IPS-18a (cell line): ENCODE results near the gene FNDC3A.

Experiments
- H3K27ac ChIP-seq: one replicate; pipeline ENCODE4 v1.5.1; 2013; ENCODE audit warnings: low read length
- H3K27me3 ChIP-seq: one replicate; pipeline ENCODE4 v1.6.1; 2013; ENCODE audit warnings: mild to moderate bottlenecking, low read length; ENCODE audit not compliant: control insufficient read depth, insufficient read depth
- H3K36me3 ChIP-seq: one replicate; pipeline ENCODE4 v1.6.1; 2013; ENCODE audit warnings: low read depth, low read length; ENCODE audit not compliant: control insufficient read depth
- H3K4me1 ChIP-seq: one replicate; pipeline ENCODE4 v1.6.1; 2013; ENCODE audit warnings: low read depth, low read length; ENCODE audit not compliant: control insufficient read depth
- H3K4me3 ChIP-seq: one replicate; pipeline ENCODE4 v1.5.1; 2013; ENCODE audit warnings: low read length
- H3K9ac ChIP-seq: one replicate; pipeline ENCODE4 v1.6.1; 2013; ENCODE audit warnings: mild to moderate bottlenecking, low read length, moderate library complexity
- H3K9me3 ChIP-seq: one replicate; pipeline ENCODE4 v1.6.1; 2013; ENCODE audit warnings: low read depth, low read length; ENCODE audit not compliant: control insufficient read depth

FNDC3A gene

GRCh38 chr13:49226613-49227012 lies 250.9 kb downstream of the FNDC3A start:
- Histone ChIP-seq H3K27me3 (peaks cover 32% of the 10 kb centered on the region), H3K27ac (no peak overlapping the region), H3K4me1 (no peaks in the 10 kb centered on the region), H3K4me3 (no peak overlapping the region), H3K9ac (no peak overlapping the region), H3K9me3 (no peaks in the 10 kb centered on the region), H3K36me3 (no peaks in the 10 kb centered on the region)

DNA sequence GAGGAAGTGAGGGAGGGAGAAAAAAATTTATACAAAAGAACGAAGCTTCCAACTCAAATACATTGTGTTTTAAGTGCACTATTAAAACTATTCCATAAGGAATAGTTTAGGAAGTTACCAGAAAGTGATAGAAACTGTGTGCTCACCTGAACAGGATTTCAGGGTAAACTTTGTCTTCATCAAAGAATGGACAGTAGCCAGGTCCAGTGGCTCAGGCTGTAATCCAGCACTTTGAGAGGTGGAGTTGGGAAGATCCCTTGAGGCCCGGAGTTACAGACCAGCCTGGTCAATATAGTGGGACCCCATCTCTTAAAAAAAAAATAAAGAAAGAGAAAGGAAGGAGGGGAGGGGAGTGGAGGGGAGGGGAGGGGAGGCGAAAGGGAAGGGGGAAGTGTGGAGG lies 259.0 kb downstream of the FNDC3A start:
- H3K27ac ChIP-seq, result no peak overlapping the region
- H3K27me3 ChIP-seq, result no peaks in the 10 kb centered on the region
- no peaks in the 10 kb centered on the region for H3K4me1 ChIP-seq
- H3K9me3 ChIP-seq, result no peaks in the 10 kb centered on the region
- no peaks in the 10 kb centered on the region for H3K36me3 ChIP-seq
- H3K4me3 ChIP-seq, result no peak overlapping the region
- no peak overlapping the region for H3K9ac ChIP-seq

DNA sequence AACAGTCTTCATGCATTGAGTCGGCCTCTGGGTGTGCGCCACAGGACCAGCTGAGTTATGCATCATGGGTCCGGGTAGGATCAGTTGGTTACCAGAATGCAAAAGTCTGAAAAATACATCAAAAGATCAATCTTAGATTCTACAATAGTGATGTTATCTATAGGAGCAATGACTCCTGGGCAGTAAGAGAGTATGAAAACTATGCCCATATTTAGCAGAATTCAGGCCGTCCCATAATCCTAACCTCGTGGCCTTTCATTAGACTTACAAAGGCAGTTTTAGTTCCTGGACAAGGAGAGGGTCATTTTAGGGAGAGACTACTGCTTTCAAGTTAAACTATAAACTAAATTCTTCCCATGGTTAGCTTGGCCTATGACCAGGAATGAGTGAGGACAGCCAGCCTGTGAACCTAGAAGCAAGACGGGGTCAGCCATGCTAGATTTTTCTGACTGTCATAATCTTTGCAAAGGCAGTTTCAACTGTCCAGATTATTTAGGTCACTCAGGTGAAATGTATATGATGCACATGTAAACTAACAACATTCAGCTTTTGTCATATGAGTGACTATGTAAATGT lies 260.2 kb downstream of the FNDC3A start:
- no peaks in the 10 kb centered on the region for H3K36me3 ChIP-seq
- no peaks in the 10 kb centered on the region for H3K4me1 ChIP-seq
- H3K27ac ChIP-seq, result no peak overlapping the region
- H3K9ac ChIP-seq, result no peak overlapping the region
- no peaks in the 10 kb centered on the region for H3K9me3 ChIP-seq
- no peaks in the 10 kb centered on the region for H3K27me3 ChIP-seq
- H3K4me3 ChIP-seq, result no peak overlapping the region

- Histone ChIP-seq H3K4me1 (no peaks in the 10 kb centered on the region), H3K9me3 (no peaks in the 10 kb centered on the region), H3K27me3 (no peaks in the 10 kb centered on the region), H3K9ac (no peak overlapping the region), H3K27ac (no peak overlapping the region), H3K4me3 (no peak overlapping the region), H3K36me3 (no peaks in the 10 kb centered on the region)
Measured at GRCh38 chr13:49238621-49239020, 262.9 kb downstream of the FNDC3A start.

DNA sequence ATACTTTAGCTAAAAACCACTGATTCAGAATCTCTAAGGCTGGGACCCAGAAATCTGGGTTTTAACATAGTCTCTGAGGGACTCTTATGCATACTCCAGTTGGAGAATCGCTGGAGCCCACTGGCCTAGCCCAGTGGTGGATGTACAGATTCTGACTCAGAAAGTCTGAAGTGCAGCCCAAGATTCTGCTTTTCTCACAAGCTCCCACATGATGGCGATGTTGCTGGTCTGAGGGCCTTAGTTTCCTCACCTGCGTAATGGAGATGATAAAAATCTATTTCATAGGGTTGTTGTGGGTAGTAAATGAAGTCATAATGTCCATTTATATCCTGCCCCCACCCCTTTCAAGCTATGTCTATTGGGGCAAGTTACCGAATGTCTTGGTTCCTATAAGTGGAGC lies 264.3 kb downstream of the FNDC3A start:
- H3K27me3 ChIP-seq, result no peaks in the 10 kb centered on the region
- H3K4me3 ChIP-seq, result no peak overlapping the region
- no peak overlapping the region for H3K27ac ChIP-seq
- no peak overlapping the region for H3K9ac ChIP-seq
- no peaks in the 10 kb centered on the region for H3K9me3 ChIP-seq
- H3K36me3 ChIP-seq, result no peaks in the 10 kb centered on the region
- H3K4me1 ChIP-seq, result no peaks in the 10 kb centered on the region

DNA sequence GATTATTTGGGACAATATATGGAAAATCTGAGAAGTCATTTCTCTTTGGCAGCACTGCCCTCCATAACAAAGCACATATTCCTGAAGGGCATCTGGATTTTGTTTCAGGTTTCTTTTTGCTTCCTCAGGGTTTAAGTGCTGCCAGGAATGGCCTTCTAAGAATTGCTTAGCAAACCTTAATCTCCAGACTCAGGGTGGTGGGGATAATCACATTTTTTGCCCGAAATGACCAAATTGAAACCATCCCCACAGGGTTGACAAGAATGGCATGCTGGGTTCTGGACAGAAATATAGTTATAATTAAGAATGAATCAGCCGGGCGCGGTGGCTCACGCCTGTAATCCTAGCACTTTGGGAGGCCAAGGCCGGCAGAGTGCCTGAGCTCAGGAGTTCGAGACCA lies 265.6 kb downstream of the FNDC3A start:
- Histone ChIP-seq H3K9ac (no peak overlapping the region), H3K27ac (no peak overlapping the region), H3K9me3 (no peaks in the 10 kb centered on the region), H3K4me1 (no peaks in the 10 kb centered on the region), H3K4me3 (no peak overlapping the region), H3K27me3 (no peaks in the 10 kb centered on the region), H3K36me3 (no peaks in the 10 kb centered on the region)

GRCh38 chr13:49245101-49245500 lies 269.4 kb downstream of the FNDC3A start:
- Histone ChIP-seq H3K27ac (no peak overlapping the region), H3K27me3 (no peaks in the 10 kb centered on the region), H3K4me1 (peaks cover 3% of the 10 kb centered on the region), H3K9ac (no peak overlapping the region), H3K9me3 (no peaks in the 10 kb centered on the region), H3K4me3 (no peak overlapping the region), H3K36me3 (no peaks in the 10 kb centered on the region)

DNA sequence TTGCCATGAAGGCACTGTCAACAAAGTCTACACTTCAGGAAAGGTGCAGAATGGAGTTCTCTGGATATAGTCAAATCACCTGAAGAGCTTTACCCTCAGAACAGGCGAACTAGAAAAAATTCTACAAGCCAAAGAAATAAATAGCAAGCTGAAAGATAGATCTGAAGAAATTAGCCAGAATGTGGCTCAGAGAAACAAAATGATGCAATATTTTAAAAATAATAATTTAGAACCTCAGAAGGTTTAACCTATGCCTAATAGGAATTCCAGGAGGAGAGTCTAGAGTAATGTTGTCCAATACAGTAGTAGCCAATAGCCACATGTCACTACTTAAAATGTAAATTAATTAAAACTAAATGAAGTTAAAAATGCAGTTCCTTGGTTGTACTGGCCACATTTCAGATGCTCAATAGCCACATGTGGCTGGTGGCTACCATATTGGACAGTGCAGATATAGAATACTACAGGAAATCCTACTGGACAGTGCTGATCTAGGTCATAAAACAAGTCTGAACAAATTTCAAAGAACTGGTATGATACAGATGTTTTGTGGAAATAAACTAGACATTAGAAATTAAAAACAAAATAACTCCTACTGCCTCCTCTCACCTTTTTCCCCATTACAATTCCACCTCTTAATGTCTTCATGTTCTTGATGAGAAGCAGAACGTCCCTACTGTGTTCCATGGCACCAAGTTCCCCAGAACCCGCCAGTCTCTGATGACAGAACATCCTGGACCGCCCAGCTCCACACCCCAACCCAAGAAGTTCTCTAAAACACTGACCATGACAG lies 271.3 kb downstream of the FNDC3A start:
- Histone ChIP-seq H3K9ac (peak overlapping the region; percentile 75), H3K27ac (no peak overlapping the region), H3K4me1 (peaks cover 3% of the 10 kb centered on the region), H3K36me3 (no peaks in the 10 kb centered on the region), H3K27me3 (no peaks in the 10 kb centered on the region), H3K9me3 (no peaks in the 10 kb centered on the region), H3K4me3 (peak overlapping the region; percentile 75)

- H3K27me3 ChIP-seq, result no peaks in the 10 kb centered on the region
- H3K27ac ChIP-seq, result no peak within 1 kb of the TSS
- no peaks in the 10 kb centered on the region for H3K9me3 ChIP-seq
- peak within 1 kb of the TSS; percentile 75 for H3K9ac ChIP-seq
- H3K4me1 ChIP-seq, result peaks cover 3% of the 10 kb centered on the region
- no peaks in the 10 kb centered on the region for H3K36me3 ChIP-seq
- H3K4me3 ChIP-seq, result peak within 1 kb of the TSS; percentile 75
Measured at GRCh38 chr13:49247643-49248621, 272.2 kb downstream of the FNDC3A start, which contains the start of gene CDADC1. Gene CDADC1, plus strand, starts transcription at chr13:49247925. Its CDS starts 113 bp downstream, at chr13:49248038.

DNA sequence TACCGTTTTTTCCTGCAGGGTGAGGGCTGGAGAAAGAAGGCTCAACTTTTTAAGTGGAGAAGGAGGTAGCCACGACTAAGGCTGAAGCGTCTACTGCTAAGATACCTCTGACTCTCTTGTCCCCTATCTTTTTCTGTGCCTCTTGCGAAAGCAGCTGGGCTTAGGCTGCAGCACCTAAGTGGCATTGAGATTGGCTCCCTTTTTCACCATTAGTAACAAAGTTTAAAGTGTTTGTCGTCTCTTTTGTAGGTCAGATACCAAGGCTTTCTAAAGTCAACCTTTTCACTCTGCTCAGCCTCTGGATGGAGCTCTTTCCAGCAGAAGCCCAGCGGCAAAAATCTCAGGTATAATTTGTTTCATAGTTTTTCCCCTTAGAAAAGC lies 272.9 kb downstream of the FNDC3A start:
- Histone ChIP-seq H3K27me3 (no peaks in the 10 kb centered on the region), H3K9ac (peak overlapping the region; percentile 75), H3K36me3 (no peaks in the 10 kb centered on the region), H3K4me1 (peaks cover 3% of the 10 kb centered on the region), H3K4me3 (peak overlapping the region; percentile 75), H3K27ac (no peak overlapping the region), H3K9me3 (no peaks in the 10 kb centered on the region)

- no peak overlapping the region for H3K4me3 ChIP-seq
- no peaks in the 10 kb centered on the region for H3K27me3 ChIP-seq
- no peaks in the 10 kb centered on the region for H3K9me3 ChIP-seq
- peaks cover 2% of the 10 kb centered on the region for H3K36me3 ChIP-seq
- no peak overlapping the region for H3K9ac ChIP-seq
- H3K4me1 ChIP-seq, result peaks cover 3% of the 10 kb centered on the region
- no peak overlapping the region for H3K27ac ChIP-seq
Measured at GRCh38 chr13:49251326-49251725, 275.6 kb downstream of the FNDC3A start.
